HPDE6-E6E7 (cell line): ENCODE measurements around the gene ARID1A.
A peak's percentile ranks its signal among the peaks of the same experiment; 100 is the strongest.

Source experiments
- DNase-seq: peaks from one replicate; pipeline ENCODE4 v3.0.0; 2011; ENCODE audit warnings: missing footprints; ENCODE audit errors: extremely low spot score

The ARID1A gene

DNA sequence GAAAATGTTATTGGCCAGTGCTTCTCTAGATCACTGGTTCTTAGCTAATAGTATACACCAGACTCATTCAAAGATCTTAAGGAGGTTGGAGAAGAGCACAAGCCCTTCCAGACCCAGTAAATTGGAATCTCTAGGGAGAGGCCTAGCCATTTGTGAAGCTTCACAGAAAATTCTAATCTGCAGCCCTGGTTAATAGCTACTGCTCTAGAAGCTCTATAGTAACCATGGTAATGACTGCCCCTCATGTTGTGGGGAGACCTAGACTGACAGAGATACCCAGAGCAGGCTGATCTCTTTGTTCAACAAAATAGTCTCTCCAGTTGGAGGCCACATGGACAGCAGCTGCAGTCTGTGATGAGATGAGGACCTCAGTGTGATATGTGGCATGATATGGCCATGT is 31.7 kb downstream of the ARID1A start:
- DNase-seq: no peak

- no peak for DNase-seq
Observed at GRCh38 chr1:26728645-26729044, 32.8 kb downstream of the ARID1A start.

GRCh38 chr1:26729633-26730032 is 33.8 kb downstream of the ARID1A start:
- no peak for DNase-seq

- no peak for DNase-seq
Observed at GRCh38 chr1:26730695-26731094, 34.9 kb downstream of the ARID1A start.

GRCh38 chr1:26731233-26731902 is 35.6 kb downstream of the ARID1A start:
- DNase-seq: no peak

DNA sequence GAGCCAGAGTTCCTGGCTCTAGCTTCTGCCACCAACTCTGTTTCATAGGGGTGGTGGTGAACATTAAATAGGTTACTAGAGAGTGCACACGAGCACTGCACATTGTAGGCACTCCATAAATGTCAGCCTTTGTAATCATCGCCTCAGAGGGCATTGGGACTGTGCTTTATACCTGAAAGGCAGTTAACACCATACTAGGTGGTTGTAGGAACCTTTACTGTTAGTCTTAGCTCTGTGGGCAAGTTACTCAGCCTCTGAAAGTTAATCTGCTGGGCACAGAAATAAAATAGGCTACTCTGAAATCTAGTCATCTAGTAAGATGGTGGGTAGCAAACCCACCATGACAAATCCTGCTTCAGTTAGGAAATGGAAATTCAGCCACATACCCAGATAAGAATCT is 37.6 kb downstream of the ARID1A start:
- no peak for DNase-seq

- no peak for DNase-seq
Observed at GRCh38 chr1:26733982-26734381, 38.2 kb downstream of the ARID1A start.

DNA sequence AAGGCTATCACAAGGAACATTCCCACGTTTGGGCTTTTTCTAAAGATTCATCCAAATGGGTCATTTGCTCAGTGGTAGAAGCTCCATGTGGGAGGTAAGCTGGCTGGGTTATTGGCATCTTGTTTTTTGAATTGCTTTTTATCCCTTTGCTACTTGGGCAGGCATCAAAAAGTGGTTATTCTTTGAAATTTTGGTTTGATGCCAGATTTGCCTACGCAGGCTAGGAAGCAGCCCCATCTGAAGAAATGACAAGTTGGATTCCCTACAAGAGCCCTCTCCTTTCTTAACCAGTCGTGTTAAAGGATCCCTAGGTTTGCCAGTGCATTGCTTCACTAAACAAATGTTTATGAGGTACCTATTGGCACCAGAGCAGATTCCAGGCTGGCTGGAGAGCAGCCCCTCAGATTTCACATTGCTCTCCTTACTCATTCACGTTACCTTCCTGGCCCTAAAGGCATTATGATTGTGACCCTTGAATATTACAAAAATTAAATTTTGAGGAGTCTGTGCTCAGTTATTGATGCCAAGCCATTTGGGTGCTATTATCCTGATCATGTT is 38.8 kb downstream of the ARID1A start:
- no peak for DNase-seq

- DNase-seq: no peak
Observed at GRCh38 chr1:26739329-26739914, 43.6 kb downstream of the ARID1A start.

DNA sequence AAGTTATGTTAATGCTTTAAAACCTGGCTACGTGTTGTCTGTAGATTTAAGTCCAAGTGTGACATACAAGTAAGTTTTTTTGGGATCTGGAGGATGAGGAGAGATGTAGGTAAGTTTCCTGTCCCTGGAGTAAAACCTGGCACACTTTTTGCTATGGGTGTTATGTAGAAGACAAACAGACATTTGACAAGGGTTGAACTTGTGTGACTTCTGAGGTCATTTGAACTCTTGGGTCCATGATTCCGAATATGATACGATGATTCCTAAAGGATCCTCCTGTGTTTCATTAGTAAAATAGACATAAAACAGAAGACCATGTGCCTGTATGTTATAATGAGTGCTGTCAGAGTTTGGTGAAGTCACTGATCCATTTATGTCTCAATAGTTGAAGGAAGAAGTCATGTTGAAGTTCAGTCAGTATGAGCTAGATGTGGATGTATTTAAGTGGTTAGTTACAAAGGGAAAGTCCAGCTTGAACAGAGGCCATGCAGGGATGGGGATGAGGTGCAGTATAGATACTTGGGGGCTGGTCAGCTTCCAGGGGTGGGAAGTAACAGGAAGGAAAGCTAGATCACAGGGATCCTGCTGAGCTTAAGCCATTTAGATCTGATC is 44.3 kb downstream of the ARID1A start:
- no peak for DNase-seq

DNA sequence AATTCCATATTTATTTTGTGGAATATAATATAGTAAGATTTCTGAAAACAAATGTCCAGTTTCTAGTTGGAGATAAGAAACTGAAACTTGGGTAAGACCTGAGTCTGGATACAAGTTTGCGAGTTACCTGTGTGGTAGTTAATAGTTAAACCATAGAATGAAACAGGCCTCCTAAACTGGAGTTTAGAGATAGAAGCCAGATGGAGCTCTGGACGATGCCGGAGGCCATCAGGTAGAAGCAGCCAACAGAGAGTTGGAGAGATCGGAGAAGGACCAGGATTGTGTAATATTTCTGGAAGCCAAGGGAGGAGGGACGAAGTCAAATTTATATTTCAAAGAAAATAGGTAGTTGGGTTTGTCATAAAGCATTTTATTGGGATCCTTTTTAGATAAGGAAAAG is 45.1 kb downstream of the ARID1A start:
- DNase-seq: no peak

- no peak for DNase-seq
Observed at GRCh38 chr1:26743426-26744059, 47.7 kb downstream of the ARID1A start.

DNA sequence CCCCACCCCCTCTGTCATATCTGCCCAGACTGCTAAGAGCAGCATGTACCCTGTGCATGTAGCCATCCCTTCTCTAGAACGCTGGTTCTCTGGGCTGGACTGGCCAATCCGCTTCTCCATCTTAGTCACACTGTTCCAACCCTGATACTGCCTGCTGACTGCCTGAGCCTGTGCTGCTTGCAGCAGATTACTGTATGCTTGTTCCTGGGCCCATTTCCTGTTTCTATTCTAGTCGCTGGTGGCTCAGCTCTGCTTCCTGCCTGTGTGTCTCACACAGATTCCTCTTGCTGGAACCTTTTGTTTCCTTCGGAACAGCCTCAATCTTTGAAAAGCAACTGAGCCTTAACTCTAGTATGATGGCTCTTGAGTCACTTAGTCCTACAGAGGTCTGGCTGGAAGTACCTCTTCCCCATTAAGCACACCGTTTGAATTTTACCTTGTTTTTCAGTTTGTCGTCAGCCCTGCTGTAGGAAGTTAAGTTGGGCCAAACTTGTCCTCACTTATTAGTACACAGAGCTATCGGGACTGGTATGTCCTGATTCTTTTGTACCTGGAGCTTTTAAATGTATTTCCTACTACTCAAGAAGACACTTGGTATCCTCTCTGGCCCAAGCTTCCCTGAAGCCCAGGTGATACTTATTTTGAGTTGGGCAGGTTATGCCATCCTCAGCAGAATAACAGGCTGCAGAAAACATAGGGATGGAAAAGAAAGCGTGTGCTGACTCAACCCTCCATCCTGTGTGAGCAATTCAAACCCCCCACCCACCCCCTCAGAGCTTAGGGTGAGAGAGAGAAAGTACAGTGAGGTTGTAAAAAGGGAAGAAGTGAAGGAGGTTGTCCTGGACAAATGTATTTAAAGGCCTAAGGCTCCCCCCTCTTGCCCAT is 48.5 kb downstream of the ARID1A start:
- peak; percentile 40 for DNase-seq

GRCh38 chr1:26745191-26745590 is 49.4 kb downstream of the ARID1A start:
- DNase-seq: no peak

GRCh38 chr1:26747048-26747447 is 51.2 kb downstream of the ARID1A start:
- no peak for DNase-seq

- no peak for DNase-seq
Observed at GRCh38 chr1:26748351-26748750, 52.5 kb downstream of the ARID1A start.

DNA sequence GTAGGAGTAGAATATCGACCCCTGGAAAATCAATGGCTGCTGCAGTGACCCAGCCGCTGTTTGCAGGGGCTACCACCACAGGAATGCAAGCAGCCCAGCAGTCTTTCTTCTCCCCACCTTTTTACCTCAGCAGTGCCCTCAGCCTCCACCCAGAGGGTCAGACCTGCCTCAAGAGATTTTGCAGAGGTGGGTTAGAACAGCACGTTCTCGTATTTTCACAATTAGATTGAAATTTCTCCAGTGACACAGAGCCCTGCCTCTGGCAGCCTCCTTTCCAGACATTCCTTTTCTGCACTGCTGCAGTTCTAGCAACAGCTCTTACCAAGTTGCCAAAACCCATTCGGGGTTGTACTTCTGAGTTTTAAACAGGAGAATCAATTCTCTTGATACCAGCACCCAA is 53.6 kb downstream of the ARID1A start:
- no peak for DNase-seq

- DNase-seq: no peak
Observed at GRCh38 chr1:26750428-26750827, 54.6 kb downstream of the ARID1A start.

DNA sequence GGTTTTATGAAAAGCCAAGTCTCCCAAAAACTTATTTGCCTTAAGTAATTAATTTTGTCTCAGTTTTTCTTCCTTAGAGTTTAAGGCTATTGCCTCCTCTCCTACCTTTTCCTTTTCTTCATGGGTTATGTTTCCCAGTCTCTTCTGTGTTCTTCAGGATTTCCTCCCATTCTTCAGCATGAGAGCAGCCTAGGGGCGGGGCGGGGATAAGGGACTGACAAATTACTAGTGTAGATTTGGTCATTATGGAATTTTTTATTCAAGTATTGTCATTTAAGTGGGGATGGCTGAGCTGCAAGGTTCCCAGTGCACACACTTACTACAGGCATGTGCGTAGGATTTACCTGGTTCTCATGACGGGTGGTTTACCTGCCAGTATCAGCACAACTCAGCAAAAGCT is 56.7 kb downstream of the ARID1A start:
- no peak for DNase-seq

- DNase-seq: peak; percentile 79
Observed at GRCh38 chr1:26754086-26754874, 58.5 kb downstream of the ARID1A start.

GRCh38 chr1:26758358-26758757 is 62.5 kb downstream of the ARID1A start:
- DNase-seq: no peak
